Activated CD8-positive, alpha-beta memory T cell treated with anti-CD3 and anti-CD28 coated beads for 36 hours (primary cell): ENCODE results near the gene EFCAB6. TPM values are rescaled to one million over a fixed set of nuclear protein-coding genes. Genes with fewer than 3 reads are reported as not detected.

ENCODE experiments used
- CTCF ChIA-PET: fragments of 350-600 bp; sonication (Branson Sonifier 250); formaldehyde crosslinking; loops from one replicate; lab custom pipeline; 2021; ENCODE audit warnings: antibody characterized with exemption; lab: Charles Lee
- POLR2A ChIA-PET: fragments of 350-600 bp; sonication (Branson Sonifier 250); formaldehyde crosslinking; loops from one replicate; lab custom pipeline; 2021; ENCODE audit warnings: antibody characterized with exemption; lab: Charles Lee
- total RNA-seq, 2 experiments: library from RNA; stranded (reverse); gene quantifications; one replicate each; pipeline ENCODE4 v1.2.3, GENCODE V29; 2021

EFCAB6 gene
- total RNA-seq, 2 experiments from 2014 or later = 0.42 to 0.44 TPM

GRCh38 chr22:43504666-43505261 is 307.3 kb downstream of the EFCAB6 start:
- ChIA-PET POLR2A (no interaction called here), CTCF (no interaction called here)

- CTCF ChIA-PET = no interaction called here
- POLR2A ChIA-PET = no interaction called here
These were observed 308.0 kb downstream of the EFCAB6 start for GRCh38 chr22:43504068-43504467.

- ChIA-PET POLR2A (no interaction called here), CTCF (no interaction called here)
These were observed 309.7 kb downstream of the EFCAB6 start for GRCh38 chr22:43502306-43502874.

GRCh38 chr22:43501878-43502277 is 310.2 kb downstream of the EFCAB6 start:
- ChIA-PET CTCF (no interaction called here), POLR2A (no interaction called here)

- POLR2A ChIA-PET = no interaction called here
- CTCF ChIA-PET = no interaction called here
These were observed 311.0 kb downstream of the EFCAB6 start for GRCh38 chr22:43500792-43501785.

- ChIA-PET POLR2A (no interaction called here), CTCF (interaction anchor here (0.6 kb wide), 1 partner anchor 74 kb away, joined by 3 read pairs; no protein-coding TSS in a partner anchor)
These were observed 313.2 kb downstream of the EFCAB6 start for GRCh38 chr22:43498856-43499253.

GRCh38 chr22:43497956-43498855 is 313.9 kb downstream of the EFCAB6 start:
- ChIA-PET POLR2A (no interaction called here), CTCF (interaction anchor here (0.6 kb wide), 1 partner anchor 75 kb away, joined by 3 read pairs; no protein-coding TSS in a partner anchor)

GRCh38 chr22:43493297-43493696 is 318.8 kb downstream of the EFCAB6 start:
- POLR2A ChIA-PET = no interaction called here
- CTCF ChIA-PET = no interaction called here

- ChIA-PET CTCF (no interaction called here), POLR2A (no interaction called here)
These were observed 320.4 kb downstream of the EFCAB6 start for GRCh38 chr22:43491737-43492136.

GRCh38 chr22:43491177-43491576 is 320.9 kb downstream of the EFCAB6 start:
- POLR2A ChIA-PET = no interaction called here
- CTCF ChIA-PET = no interaction called here

- CTCF ChIA-PET = no interaction called here
- POLR2A ChIA-PET = no interaction called here
These were observed 321.8 kb downstream of the EFCAB6 start for GRCh38 chr22:43490311-43490710.

- ChIA-PET CTCF (no interaction called here), POLR2A (no interaction called here)
These were observed 323.2 kb downstream of the EFCAB6 start for GRCh38 chr22:43488937-43489336.

- CTCF ChIA-PET = no interaction called here
- POLR2A ChIA-PET = no interaction called here
These were observed 323.9 kb downstream of the EFCAB6 start for GRCh38 chr22:43488031-43488866.

- CTCF ChIA-PET = no interaction called here
These were observed 324.6 kb downstream of the EFCAB6 start for GRCh38 chr22:43487311-43488030.

GRCh38 chr22:43485502-43486089 is 326.5 kb downstream of the EFCAB6 start:
- ChIA-PET CTCF (no interaction called here), POLR2A (no interaction called here)

More at GRCh38 chr22:43487311-43488030, 324.6 kb downstream of the EFCAB6 start:
- POLR2A ChIA-PET = no interaction called here

- ChIA-PET POLR2A (no interaction called here), CTCF (no interaction called here)
These were observed 327.9 kb downstream of the EFCAB6 start for GRCh38 chr22:43484227-43484626.

GRCh38 chr22:43483669-43484068 is 328.4 kb downstream of the EFCAB6 start:
- CTCF ChIA-PET = no interaction called here
- POLR2A ChIA-PET = no interaction called here
